ENCODE results near the gene SLCO4A1. TPM values are rescaled to one million over a fixed set of nuclear protein-coding genes. Genes with fewer than 3 reads are reported as not detected.

Gene SLCO4A1
- total and polyA plus RNA-seq, 2 donors (not counting 1 experiment from before 2014, with no cell fraction given) = 0.50 TPM; not detected in 1

- no peaks in the 10 kb centered on the region for H3K79me2 ChIP-seq (ENCODE audit: control insufficient read depth, insufficient read depth, low read length)
- no peak for TF ChIP-seq CTCF (conservative IDR thresholded peaks at IDR 0.05 in 1 of 2, IDR thresholded peaks at IDR 0.05 in 1 of 2; ENCODE audit: low read depth in 1 of 2, low read length in 2 of 2)
- no peak for TF ChIP-seq EZH2 (IDR thresholded peaks at IDR 0.05; ENCODE audit: low read length, missing control alignments)
- H2AFZ ChIP-seq (ENCODE audit: low read length) = no peak overlapping the region
- DNase-seq (ENCODE audit: low read depth in 2 of 2) = no peak
- no peaks in the 10 kb centered on the region for H4K20me1 ChIP-seq (ENCODE audit: control insufficient read depth, extremely low read depth, insufficient read depth, low read length)
- no peak overlapping the region for H3K27ac ChIP-seq (ENCODE audit: insufficient read depth, low read length)
- H3K36me3 ChIP-seq (ENCODE audit: control insufficient read depth, insufficient read depth, low read length) = no peaks in the 10 kb centered on the region
- no peak overlapping the region for H3K4me2 ChIP-seq (ENCODE audit: extremely low read depth, insufficient read depth, low read length)
- H3K4me3 ChIP-seq (replicated peaks in 1 of 4; ENCODE audit: control extremely low read depth in 1 of 4, insufficient read depth in 1 of 4, low read depth in 3 of 4, low read length in 4 of 4) = no peak overlapping the region
- H3K9ac ChIP-seq (ENCODE audit: insufficient read depth, low read length) = no peak overlapping the region
- H3K4me1 ChIP-seq (ENCODE audit: control insufficient read depth, extremely low read depth, insufficient read depth, low read length) = no peaks in the 10 kb centered on the region
- no peaks in the 10 kb centered on the region for H3K27me3 ChIP-seq (ENCODE audit: control insufficient read depth, insufficient read depth, low read length)
- H3K9me3 ChIP-seq (ENCODE audit: control insufficient read depth, insufficient read depth, low read depth, low read length) = no peaks in the 10 kb centered on the region
These were observed 25.5 kb downstream of the SLCO4A1 start for GRCh38 chr20:62667530-62668440.

DNA sequence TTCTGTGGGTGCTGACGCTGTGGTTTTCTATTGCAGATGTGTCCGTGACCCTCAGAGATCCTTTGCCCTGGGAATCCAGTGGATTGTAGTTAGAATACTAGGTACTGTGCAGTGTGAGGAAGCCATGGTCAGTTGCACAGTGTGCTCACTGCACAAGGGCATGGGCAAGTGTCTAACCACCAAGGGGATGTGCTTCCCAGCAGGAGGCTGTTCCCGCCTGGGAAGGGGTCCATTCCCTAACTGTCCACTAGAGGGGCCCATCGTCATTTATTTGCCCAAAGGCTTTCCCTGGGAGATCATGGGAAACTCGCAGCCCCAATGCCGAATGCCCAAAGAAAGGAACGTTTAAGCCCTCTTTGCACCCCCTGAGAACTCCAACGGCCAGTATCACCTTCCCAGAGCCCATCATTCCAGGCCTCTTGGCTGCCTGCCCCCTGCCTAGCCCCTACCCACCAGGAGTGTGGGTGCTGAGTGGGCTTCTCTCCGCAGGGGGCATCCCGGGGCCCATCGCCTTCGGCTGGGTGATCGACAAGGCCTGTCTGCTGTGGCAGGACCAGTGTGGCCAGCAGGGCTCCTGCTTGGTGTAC lies 26.2 kb downstream of the SLCO4A1 start:
- peak; percentile 49 to 81 for DNase-seq (ENCODE audit: low read depth in 2 of 2)
- no peaks in the 10 kb centered on the region for H3K36me3 ChIP-seq (ENCODE audit: control insufficient read depth, insufficient read depth, low read length)
- no peak overlapping the region for H3K4me2 ChIP-seq (ENCODE audit: extremely low read depth, insufficient read depth, low read length)
- H3K79me2 ChIP-seq (ENCODE audit: control insufficient read depth, insufficient read depth, low read length) = no peaks in the 10 kb centered on the region
- H3K27ac ChIP-seq (ENCODE audit: insufficient read depth, low read length) = no peak overlapping the region
- H2AFZ ChIP-seq (ENCODE audit: low read length) = no peak overlapping the region
- no peaks in the 10 kb centered on the region for H3K4me1 ChIP-seq (ENCODE audit: control insufficient read depth, extremely low read depth, insufficient read depth, low read length)
- no peaks in the 10 kb centered on the region for H4K20me1 ChIP-seq (ENCODE audit: control insufficient read depth, extremely low read depth, insufficient read depth, low read length)
- no peak overlapping the region for H3K4me3 ChIP-seq (replicated peaks in 1 of 4; ENCODE audit: control extremely low read depth in 1 of 4, insufficient read depth in 1 of 4, low read depth in 3 of 4, low read length in 4 of 4)
- H3K9ac ChIP-seq (ENCODE audit: insufficient read depth, low read length) = no peak overlapping the region
- H3K9me3 ChIP-seq (ENCODE audit: control insufficient read depth, insufficient read depth, low read depth, low read length) = no peaks in the 10 kb centered on the region
- no peak for TF ChIP-seq EZH2 (IDR thresholded peaks at IDR 0.05; ENCODE audit: low read length, missing control alignments)
- TF ChIP-seq CTCF (conservative IDR thresholded peaks at IDR 0.05 in 1 of 2, IDR thresholded peaks at IDR 0.05 in 1 of 2; ENCODE audit: low read depth in 1 of 2, low read length in 2 of 2) = peak; percentile 88 to 91
- no peaks in the 10 kb centered on the region for H3K27me3 ChIP-seq (ENCODE audit: control insufficient read depth, insufficient read depth, low read length)

DNA sequence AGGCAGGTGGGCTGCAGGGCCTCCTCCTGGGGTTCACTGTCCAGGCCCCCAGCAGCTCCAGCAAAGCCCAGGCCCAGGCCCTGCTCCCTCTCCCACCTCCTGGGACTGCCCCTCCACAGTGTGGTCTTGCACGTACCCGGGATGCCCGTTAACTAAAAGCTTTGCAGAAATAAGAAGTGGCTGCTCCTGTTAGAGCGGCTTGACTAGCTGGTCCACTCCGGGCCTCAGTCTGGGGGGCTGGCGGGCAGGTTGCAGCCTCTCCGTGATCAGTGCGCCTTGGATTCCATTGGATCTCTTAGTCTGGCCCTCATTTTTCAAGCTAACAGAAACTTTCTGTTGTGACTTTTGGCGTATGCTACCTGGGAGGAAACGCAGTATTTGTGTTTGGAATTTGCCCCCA lies 26.9 kb downstream of the SLCO4A1 start:
- Histone ChIP-seq H3K4me3 (replicated peaks in 1 of 4; ENCODE audit: control extremely low read depth in 1 of 4, insufficient read depth in 1 of 4, low read depth in 3 of 4, low read length in 4 of 4) (no peak overlapping the region), H3K27me3 (ENCODE audit: control insufficient read depth, insufficient read depth, low read length) (no peaks in the 10 kb centered on the region), H3K4me1 (ENCODE audit: control insufficient read depth, extremely low read depth, insufficient read depth, low read length) (no peaks in the 10 kb centered on the region), H3K4me2 (ENCODE audit: extremely low read depth, insufficient read depth, low read length) (no peak overlapping the region), H3K27ac (ENCODE audit: insufficient read depth, low read length) (no peak overlapping the region), H2AFZ (ENCODE audit: low read length) (no peak overlapping the region), H3K9me3 (ENCODE audit: control insufficient read depth, insufficient read depth, low read depth, low read length) (no peaks in the 10 kb centered on the region), H3K9ac (ENCODE audit: insufficient read depth, low read length) (no peak overlapping the region), H3K79me2 (ENCODE audit: control insufficient read depth, insufficient read depth, low read length) (no peaks in the 10 kb centered on the region), H4K20me1 (ENCODE audit: control insufficient read depth, extremely low read depth, insufficient read depth, low read length) (no peaks in the 10 kb centered on the region), H3K36me3 (ENCODE audit: control insufficient read depth, insufficient read depth, low read length) (no peaks in the 10 kb centered on the region)
- no peak for DNase-seq (ENCODE audit: low read depth in 2 of 2)
- no peak for TF ChIP-seq EZH2 (IDR thresholded peaks at IDR 0.05; ENCODE audit: low read length, missing control alignments)

All from fibroblast of lung (primary cell).